Measurements from ENCODE around the gene UACA. TPM values are rescaled to one million over a fixed set of nuclear protein-coding genes. Genes with fewer than 3 reads are reported as not detected.

UACA gene
- total RNA-seq, 1 experiment from 2014 or later: 38.0 TPM

- H3K79me1 ChIP-seq (ENCODE audit: insufficient read depth, low read depth, low read length, poor library complexity, severe bottlenecking): no peaks in the 10 kb centered on the region
- TF ChIP-seq CTCF (conservative IDR thresholded peaks at IDR 0.05): peak; percentile 64
- no peak overlapping the region for H4K91ac ChIP-seq (ENCODE audit: insufficient read length, low read depth, low read length)
- no peak overlapping the region for H3K18ac ChIP-seq (ENCODE audit: insufficient read length, low read depth, low read length)
- Mint-ChIP-seq H3K27me3 (ENCODE audit: low read depth) (no peaks in the 10 kb centered on the region), H3K27ac (no peak overlapping the region; a peak in 1 of 7 replicates), H3K4me3 (no peak overlapping the region; a peak in 1 of 5 replicates), H3K4me1 (peaks cover 44 to 46% of the 10 kb centered on the region in 2 experiments), H3K36me3 (ENCODE audit: insufficient read depth in 1 of 3, low read depth in 3 of 3) (peaks cover 0 to 4% (median 0%) of the 10 kb centered on the region in 3 experiments; a peak in 1 of 7 replicates), H3K9me3 (no peaks in the 10 kb centered on the region; a peak in 1 of 5 replicates)
- H3K79me2 ChIP-seq (ENCODE audit: insufficient read depth, low read length): no peaks in the 10 kb centered on the region
- H2BK120ac ChIP-seq (ENCODE audit: low read depth, low read length, poor library complexity, severe bottlenecking): no peak overlapping the region
- H3K9me3 ChIP-seq (ENCODE audit: control insufficient read depth, low read depth, low read length): no peaks in the 10 kb centered on the region
- H3K27me3 ChIP-seq (ENCODE audit: insufficient read depth, low read length): no peaks in the 10 kb centered on the region
- no CpG with 5 or more reads among the region's 5 CpGs for WGBS (ENCODE audit: extremely low coverage, insufficient read length, low lambda C conversion rate)
- H3K4me1 ChIP-seq (ENCODE audit: insufficient read depth, low read length): peaks cover 14% of the 10 kb centered on the region
- DNase-seq: peak; percentile 46
- no peak overlapping the region for H3K9ac ChIP-seq (ENCODE audit: extremely low read depth, insufficient read length, low read length)
- H3K23me2 ChIP-seq (ENCODE audit: insufficient read length, low read depth, low read length, poor library complexity, severe bottlenecking): no peaks in the 10 kb centered on the region
- no peak overlapping the region for H2AFZ ChIP-seq (ENCODE audit: low read length)
- H2BK20ac ChIP-seq (ENCODE audit: low read depth, low read length, poor library complexity, severe bottlenecking): no peak overlapping the region
- no peak overlapping the region for H3K14ac ChIP-seq (ENCODE audit: insufficient read depth, low read length)
- no peak overlapping the region for H3K4ac ChIP-seq (ENCODE audit: low read depth, low read length)
- no peak overlapping the region for H3K27ac ChIP-seq (ENCODE audit: insufficient read length, low read depth, low read length)
- H3K23ac ChIP-seq (ENCODE audit: insufficient read length, low read depth, low read length): no peak overlapping the region
- H2AK5ac ChIP-seq (ENCODE audit: insufficient read length, low read length): no peak overlapping the region
- no peak overlapping the region for H4K8ac ChIP-seq (replicated peaks; ENCODE audit: insufficient read length, low read depth, low read length)
- H2BK15ac ChIP-seq (ENCODE audit: low read depth, low read length): no peak overlapping the region
- H2BK5ac ChIP-seq (ENCODE audit: insufficient read length, low read length): no peak overlapping the region
- no peak overlapping the region for H3K4me2 ChIP-seq (ENCODE audit: insufficient read depth, insufficient read length, low read length)
- no peaks in the 10 kb centered on the region for H4K20me1 ChIP-seq (ENCODE audit: control insufficient read depth, insufficient read depth, insufficient read length)
- H2BK12ac ChIP-seq (ENCODE audit: insufficient read length, low read depth, low read length): no peak overlapping the region
- H4K5ac ChIP-seq (ENCODE audit: insufficient read length, low read depth, low read length): no peak overlapping the region
- H3K56ac ChIP-seq (ENCODE audit: insufficient read length, low read depth, low read length): no peak overlapping the region
- H3T11ph ChIP-seq (ENCODE audit: low read length): no peak overlapping the region
These were observed 126.7 kb downstream of the UACA start for GRCh38 chr15:70636540-70637165.

Measured in H9 (cell line).